ENCODE results near the gene IGSF9B.

GRCh38 chr11:133919330-133920108 is 37.2 kb downstream of the IGSF9B start:
- TF ChIP-seq CTCF (IDR thresholded peaks at IDR 0.05; ENCODE audit: low read depth, low read length), result no peak
- TF ChIP-seq EZH2phosphoT487 (IDR thresholded peaks at IDR 0.05; ENCODE audit: low read depth), result no peak

All from OCI-LY3 (cell line).